HG02623 (cell line): ENCODE measurements around the gene AMBP.

Experiments
- ATAC-seq: cut with Tn5 transposase; IDR thresholded peaks from one replicate; pipeline ENCODE4 v1.9.1; 2021; ENCODE audit warnings: moderate library complexity; ENCODE audit not compliant: unreplicated experiment

AMBP gene

GRCh38 chr9:114014044-114014443, 64.1 kb downstream of the AMBP start:
- no peak for ATAC-seq

DNA sequence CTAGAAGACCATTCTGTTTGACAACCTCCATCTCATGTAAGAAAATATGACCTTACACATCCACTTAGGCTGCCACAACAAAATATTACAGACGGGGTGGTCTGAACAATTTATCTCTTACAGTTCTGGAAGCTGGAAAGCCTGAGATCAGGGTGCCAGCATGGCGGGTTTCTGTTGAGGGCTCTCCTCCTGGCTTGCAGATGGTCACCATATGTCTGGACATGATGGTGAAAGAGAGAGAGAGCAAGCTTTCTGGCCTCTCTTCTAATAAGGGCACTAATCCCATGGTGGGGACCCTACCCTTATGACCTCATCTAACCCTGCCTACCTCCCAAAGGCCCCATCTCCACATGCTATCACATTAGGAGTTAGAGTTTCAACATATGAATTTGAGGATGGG, 66.0 kb downstream of the AMBP start:
- no peak for ATAC-seq

DNA sequence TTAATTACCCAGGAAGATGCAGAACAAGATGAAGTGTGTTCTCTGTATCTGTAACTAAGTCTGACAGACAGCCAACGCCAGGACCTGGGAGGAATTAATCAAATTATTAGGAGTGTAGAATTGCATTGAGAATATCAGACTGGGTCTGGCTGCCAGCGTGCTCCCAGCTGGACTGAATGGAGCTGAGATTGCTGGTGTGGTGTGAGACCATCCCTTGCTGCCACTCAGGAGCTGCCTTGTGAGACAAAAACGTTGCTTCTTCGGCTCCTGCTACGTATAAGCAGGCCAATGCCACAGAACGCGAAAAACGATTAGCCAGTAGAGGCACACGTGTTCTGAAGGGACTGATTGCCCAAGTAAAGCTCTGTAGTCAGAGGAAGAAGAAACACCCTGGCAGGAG, 66.8 kb downstream of the AMBP start:
- no peak for ATAC-seq
